ENCODE results near the gene ADAMTS10.

- TF ChIP-seq EZH2 (IDR thresholded peaks at IDR 0.05; ENCODE audit: borderline replicate concordance, low read depth, low read length, severe bottlenecking) (no peak), CTCF (IDR thresholded peaks at IDR 0.05; ENCODE audit: borderline replicate concordance, extremely low read depth, low read length, poor library complexity, severe bottlenecking) (peak; percentile 92)
Observed at GRCh38 chr19:8615813-8616596, 5.5 kb upstream of the ADAMTS10 start.

Data from DND-41 (cell line).